GM23248 (cell line): ENCODE data around the gene METTL27. TPM values are rescaled to one million over a fixed set of nuclear protein-coding genes. Genes with fewer than 3 reads are reported as not detected.

Experiments used
- DNase-seq: peaks from one replicate; pipeline ENCODE4 v3.0.0-alpha.2; 2015
- H2AFZ ChIP-seq: fragments of 200-600 bp; sonication (generic); 2 replicates; pipeline ENCODE4 v1.6.1; 2016; ENCODE audit warnings: antibody characterized with exemption
- H3F3A ChIP-seq: fragments of 200-600 bp; sonication (generic); 2 replicates; pipeline ENCODE4 v1.6.1; 2016; ENCODE audit warnings: mild to moderate bottlenecking, antibody characterized with exemption, mixed run types; ENCODE audit not compliant: insufficient read depth
- H3K27ac ChIP-seq: fragments of 200-600 bp; sonication (generic); 2 replicates; pipeline ENCODE4 v1.5.1; 2016; ENCODE audit warnings: mild to moderate bottlenecking
- H3K27me3 ChIP-seq: fragments of 200-600 bp; sonication (generic); replicated peaks from 2 replicates; pipeline ENCODE4 v1.6.1; 2016; ENCODE audit warnings: mild to moderate bottlenecking; ENCODE audit not compliant: insufficient read depth
- H3K36me3 ChIP-seq: fragments of 200-600 bp; sonication (generic); 2 replicates; pipeline ENCODE4 v1.6.1; 2016; ENCODE audit warnings: low read depth, mild to moderate bottlenecking
- H3K4me1 ChIP-seq: fragments of 200-600 bp; sonication (generic); 2 replicates; pipeline ENCODE4 v1.6.1; 2016; ENCODE audit warnings: mild to moderate bottlenecking; ENCODE audit not compliant: insufficient read depth
- H3K4me2 ChIP-seq: fragments of 200-600 bp; sonication (generic); one replicate; pipeline ENCODE4 v1.6.1; 2016; ENCODE audit warnings: mild to moderate bottlenecking; ENCODE audit not compliant: unreplicated experiment
- H3K4me3 ChIP-seq: fragments of 200-600 bp; sonication (generic); 2 replicates; pipeline ENCODE4 v1.5.1; 2016; ENCODE audit warnings: mild to moderate bottlenecking
- H3K79me2 ChIP-seq: fragments of 200-600 bp; sonication (generic); 2 replicates; pipeline ENCODE4 v1.6.1; 2016; ENCODE audit warnings: mild to moderate bottlenecking; ENCODE audit not compliant: insufficient read depth
- H3K9ac ChIP-seq: fragments of 200-600 bp; sonication (generic); 2 replicates; pipeline ENCODE4 v1.6.1; 2016; ENCODE audit warnings: mild to moderate bottlenecking
- H3K9me2 ChIP-seq: fragments of 200-600 bp; sonication (generic); 2 replicates; pipeline ENCODE4 v1.6.1; 2016; ENCODE audit warnings: mixed run types, mild to moderate bottlenecking, moderate library complexity; ENCODE audit not compliant: insufficient read depth
- H3K9me3 ChIP-seq: fragments of 200-600 bp; sonication (generic); one replicate; pipeline ENCODE4 v1.6.1; 2017; ENCODE audit warnings: low read depth
- H4K20me1 ChIP-seq: fragments of 200-600 bp; sonication (generic); 2 replicates; pipeline ENCODE4 v1.6.0; 2016; ENCODE audit not compliant: insufficient read depth
- EZH2 ChIP-seq: fragments of 200-600 bp; sonication (generic); IDR thresholded peaks from 2 replicates; pipeline ENCODE4 v1.6.1; 2018; ENCODE audit warnings: antibody characterized with exemption, mild to moderate bottlenecking; ENCODE audit not compliant: insufficient read depth, poor library complexity, severe bottlenecking
- EZH2phosphoT487 ChIP-seq: fragments of 200-600 bp; sonication (generic); IDR thresholded peaks from 2 replicates; pipeline ENCODE4 v1.6.1; 2018; ENCODE audit warnings: antibody characterized with exemption, moderate library complexity, mild to moderate bottlenecking, low read depth; ENCODE audit not compliant: insufficient read depth
- WGBS, 2 experiments: methylation state at CpG; one replicate each; pipeline ENCODE4 v1.1.6; 2015 to 2017; ENCODE audit warnings: low lambda C conversion rate in 2 of 2, low coverage in 1 of 2; ENCODE audit errors: missing lambda C conversion rate in 2 of 2; 5-methylcytosine and 5-hydroxymethylcytosine counted together
- in situ Hi-C: fragments of 300-500 bp; cut with MboI; formaldehyde crosslinking; loops from 2 replicates; pipeline ENCODE4 v1.15.0; 2020
- polyA plus RNA-seq: library from polyadenylated mRNA; unstranded; fragments of >200 nt; fragmentation: Nextera tagmentation; extraction: Ambion mirVana; gene quantifications from 2 replicates; pipeline ENCODE4 v1.2.1, GENCODE V29; 2016
- total RNA-seq: library from RNA; depleted of rRNA; stranded (reverse); fragments of >200 nt; shearing (Covaris generic); gene quantifications from 2 replicates; pipeline ENCODE4 v1.2.3, GENCODE V29; 2014; rRNA removed

Gene METTL27
- total RNA-seq (3.5 and 5.3 TPM in 2 replicates), polyA plus RNA-seq (6.0 and 6.5 TPM in 2 replicates)

- Histone ChIP-seq H3F3A (peaks cover 19% of the 10 kb centered on the region), H3K9me3 (no peaks in the 10 kb centered on the region), H3K4me2 (peak within 1 kb of the TSS; percentile 81), H3K79me2 (no peaks in the 10 kb centered on the region), H3K36me3 (no peaks in the 10 kb centered on the region), H4K20me1 (no peaks in the 10 kb centered on the region), H3K4me1 (peaks cover 14% of the 10 kb centered on the region), H3K27me3 (no peaks in the 10 kb centered on the region), H3K27ac (peak within 1 kb of the TSS; percentile 19), H2AFZ (peak within 1 kb of the TSS; percentile 91), H3K9me2 (no peaks in the 10 kb centered on the region), H3K4me3 (peak within 1 kb of the TSS; percentile 81), H3K9ac (peak within 1 kb of the TSS; percentile 87)
- DNase-seq = peak; percentile 98
- in situ Hi-C loops = no loop called here
- no peak for TF ChIP-seq EZH2phosphoT487
- TF ChIP-seq EZH2 = no peak
- 1 to 2% methylated on average over 17 to 42 of the region's 45 CpGs for WGBS, 2 experiments
Observed at GRCh38 chr7:73842067-73842976, at the start of gene METTL27. TSS of gene METTL27 (minus strand) at chr7:73842516. CDS start at chr7:73842140, 376 bp downstream.

- peaks cover 52% of the 10 kb centered on the region for H3K4me1 ChIP-seq
- H3K4me3 ChIP-seq = no peak overlapping the region
- H2AFZ ChIP-seq = no peak overlapping the region
- DNase-seq = peak; percentile 35
- no peaks in the 10 kb centered on the region for H3K9me2 ChIP-seq
- no peak overlapping the region for H3K9ac ChIP-seq
- in situ Hi-C loops = no loop called here
- H3K4me2 ChIP-seq = no peak overlapping the region
- peak overlapping the region; percentile 40; the same call in 1 of the 2 replicates for H3K27ac ChIP-seq
- WGBS, 2 experiments = 84 to 88% methylated on average over 15 to 16 of the region's 16 CpGs
- no peaks in the 10 kb centered on the region for H4K20me1 ChIP-seq
- no peaks in the 10 kb centered on the region for H3K27me3 ChIP-seq
- H3K9me3 ChIP-seq = no peaks in the 10 kb centered on the region
- H3K36me3 ChIP-seq = no peaks in the 10 kb centered on the region
- TF ChIP-seq EZH2 (no peak), EZH2phosphoT487 (no peak)
- peaks cover 29% of the 10 kb centered on the region for H3F3A ChIP-seq
- no peaks in the 10 kb centered on the region for H3K79me2 ChIP-seq
Observed at GRCh38 chr7:73891178-73891885, 49.0 kb upstream of the METTL27 start.

GRCh38 chr7:73890555-73891147 lies 48.3 kb upstream of the METTL27 start:
- in situ Hi-C loops = no loop called here
- H3K9ac ChIP-seq = no peak overlapping the region
- no peak overlapping the region for H3K4me2 ChIP-seq
- TF ChIP-seq EZH2phosphoT487 (no peak), EZH2 (no peak)
- H3F3A ChIP-seq = peaks cover 22% of the 10 kb centered on the region
- no peak overlapping the region for H3K27ac ChIP-seq
- no peak overlapping the region for H2AFZ ChIP-seq
- DNase-seq = no peak
- no peaks in the 10 kb centered on the region for H4K20me1 ChIP-seq
- H3K36me3 ChIP-seq = no peaks in the 10 kb centered on the region
- H3K9me2 ChIP-seq = no peaks in the 10 kb centered on the region
- H3K4me1 ChIP-seq = peaks cover 49% of the 10 kb centered on the region
- H3K4me3 ChIP-seq = no peak overlapping the region
- H3K9me3 ChIP-seq = no peaks in the 10 kb centered on the region
- H3K79me2 ChIP-seq = no peaks in the 10 kb centered on the region
- no peaks in the 10 kb centered on the region for H3K27me3 ChIP-seq
- 94 to 95% methylated on average over 16 of the region's 16 CpGs for WGBS, 2 experiments

GRCh38 chr7:73888959-73889358 lies 46.6 kb upstream of the METTL27 start:
- Histone ChIP-seq H2AFZ (no peak overlapping the region), H4K20me1 (no peaks in the 10 kb centered on the region), H3K4me1 (peaks cover 36% of the 10 kb centered on the region), H3K27ac (no peak overlapping the region), H3K36me3 (no peaks in the 10 kb centered on the region), H3K4me3 (no peak overlapping the region), H3K27me3 (no peaks in the 10 kb centered on the region), H3K9ac (no peak overlapping the region), H3K9me2 (no peaks in the 10 kb centered on the region), H3K79me2 (no peaks in the 10 kb centered on the region), H3K9me3 (no peaks in the 10 kb centered on the region), H3F3A (peaks cover 12% of the 10 kb centered on the region), H3K4me2 (no peak overlapping the region)
- in situ Hi-C loops = no loop called here
- TF ChIP-seq EZH2 (no peak), EZH2phosphoT487 (no peak)
- 83 to 88% methylated on average over 6 of the region's 6 CpGs for WGBS, 2 experiments
- DNase-seq = peak; percentile 17
